IMR-90 (cell line): ENCODE data around the gene FOXA2.

Experiments
- CTCF ChIP-seq: conservative IDR thresholded peaks from 2 replicates; pipeline ENCODE4 v1.5.1; 2012; ENCODE audit warnings: mild to moderate bottlenecking, low read depth, low read length, improper control_type of control experiment
- POLR2A ChIP-seq: IDR thresholded peaks from 2 replicates; pipeline ENCODE4 v1.6.1; 2012; ENCODE audit warnings: mild to moderate bottlenecking, low read depth, low read length

- TF ChIP-seq POLR2A: no peak
- no peak for TF ChIP-seq CTCF
These were observed 32.8 kb upstream of the FOXA2 start for GRCh38 chr20:22617160-22617559.
